ENCODE results near the gene TLK1.

Gene TLK1

GRCh38 chr2:170943041-170943440 is 217.7 kb downstream of the TLK1 start:
- no peak for DNase-seq (ENCODE audit: low read depth in 1 of 2, low spot score in 1 of 2)
- in situ Hi-C loops (cut with HindIII; ENCODE audit: low pct_unique_long_range_greater_than_20kb, low sequenced_read_pairs) = no loop called here
- TF ChIP-seq JUND (IDR thresholded peaks at IDR 0.05; ENCODE audit: low read depth) = no peak

GRCh38 chr2:170942615-170943014 is 218.1 kb downstream of the TLK1 start:
- in situ Hi-C loops (cut with HindIII; ENCODE audit: low pct_unique_long_range_greater_than_20kb, low sequenced_read_pairs) = no loop called here
- no peak for TF ChIP-seq JUND (IDR thresholded peaks at IDR 0.05; ENCODE audit: low read depth)
- DNase-seq (ENCODE audit: low read depth in 1 of 2, low spot score in 1 of 2) = no peak
